ENCODE data around the gene SGSM1. TPM values are rescaled to one million over a fixed set of nuclear protein-coding genes. Genes with fewer than 3 reads are reported as not detected.

SGSM1 gene, protein sequence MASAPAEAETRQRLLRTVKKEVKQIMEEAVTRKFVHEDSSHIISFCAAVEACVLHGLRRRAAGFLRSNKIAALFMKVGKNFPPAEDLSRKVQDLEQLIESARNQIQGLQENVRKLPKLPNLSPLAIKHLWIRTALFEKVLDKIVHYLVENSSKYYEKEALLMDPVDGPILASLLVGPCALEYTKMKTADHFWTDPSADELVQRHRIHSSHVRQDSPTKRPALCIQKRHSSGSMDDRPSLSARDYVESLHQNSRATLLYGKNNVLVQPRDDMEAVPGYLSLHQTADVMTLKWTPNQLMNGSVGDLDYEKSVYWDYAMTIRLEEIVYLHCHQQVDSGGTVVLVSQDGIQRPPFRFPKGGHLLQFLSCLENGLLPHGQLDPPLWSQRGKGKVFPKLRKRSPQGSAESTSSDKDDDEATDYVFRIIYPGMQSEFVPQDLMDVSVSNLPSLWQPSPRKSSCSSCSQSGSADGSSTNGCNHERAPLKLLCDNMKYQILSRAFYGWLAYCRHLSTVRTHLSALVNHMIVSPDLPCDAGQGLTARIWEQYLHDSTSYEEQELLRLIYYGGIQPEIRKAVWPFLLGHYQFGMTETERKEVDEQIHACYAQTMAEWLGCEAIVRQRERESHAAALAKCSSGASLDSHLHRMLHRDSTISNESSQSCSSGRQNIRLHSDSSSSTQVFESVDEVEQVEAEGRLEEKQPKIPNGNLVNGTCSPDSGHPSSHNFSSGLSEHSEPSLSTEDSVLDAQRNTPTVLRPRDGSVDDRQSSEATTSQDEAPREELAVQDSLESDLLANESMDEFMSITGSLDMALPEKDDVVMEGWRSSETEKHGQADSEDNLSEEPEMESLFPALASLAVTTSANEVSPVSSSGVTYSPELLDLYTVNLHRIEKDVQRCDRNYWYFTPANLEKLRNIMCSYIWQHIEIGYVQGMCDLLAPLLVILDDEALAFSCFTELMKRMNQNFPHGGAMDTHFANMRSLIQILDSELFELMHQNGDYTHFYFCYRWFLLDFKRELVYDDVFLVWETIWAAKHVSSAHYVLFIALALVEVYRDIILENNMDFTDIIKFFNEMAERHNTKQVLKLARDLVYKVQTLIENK
- total RNA-seq = 0.27 and 0.50 TPM in 2 replicates

GRCh38 chr22:24805790-24806662 is at the start of gene SGSM1:
Gene SGSM1 (plus strand): TSS chr22:24806211. CDS start chr22:24806326, 115 bp downstream.

GRCh38 chr22:24951942-24952836 is 146.2 kb downstream of the SGSM1 start, which contains the start of gene KIAA1671:
Gene KIAA1671 (plus strand): TSS chr22:24952716. CDS start chr22:25028000, 75,284 bp downstream.

Small RNA genes within 50 kb of the gene (small RNA-seq; reads per million reads assigned to genes)
- gene RF00275 = not detected

Other genes starting within 250 kb of the SGSM1 start
- gene LRRC75B, start 213.1 kb upstream of the SGSM1 start, total RNA-seq = 2.0 and 3.7 TPM in 2 replicates
- gene GGT1, start 203.0 kb upstream of the SGSM1 start, total RNA-seq = 0.53 and 0.57 TPM in 2 replicates
- under 0.01 TPM in 1 of 2 replicates, not detected in the other for gene PIWIL3, start 31.5 kb upstream of the SGSM1 start, total RNA-seq
- gene LHFPL7, start 140.5 kb downstream of the SGSM1 start, total RNA-seq = not detected in 2 replicates
- gene KIAA1671, start 146.5 kb downstream of the SGSM1 start, total RNA-seq = 52.7 and 63.3 TPM in 2 replicates

Measured in thoracic aorta endothelial cell (primary cell).